GM10266 (cell line): ENCODE measurements around the gene MYCBPAP.

ENCODE experiments used
- DNase-seq: peaks from one replicate; pipeline ENCODE4 v3.0.0; 2012; ENCODE audit errors: extremely low spot score
- CTCF ChIP-seq: IDR thresholded peaks from 2 replicates; pipeline ENCODE4 v1.5.1; 2012; ENCODE audit warnings: mild to moderate bottlenecking, low read depth; ENCODE audit not compliant: control insufficient read depth, insufficient read depth; ENCODE audit errors: missing control alignments

The MYCBPAP gene

GRCh38 chr17:50577451-50577954, 69.3 kb downstream of the MYCBPAP start:
- TF ChIP-seq CTCF: no peak
- no peak for DNase-seq

DNA sequence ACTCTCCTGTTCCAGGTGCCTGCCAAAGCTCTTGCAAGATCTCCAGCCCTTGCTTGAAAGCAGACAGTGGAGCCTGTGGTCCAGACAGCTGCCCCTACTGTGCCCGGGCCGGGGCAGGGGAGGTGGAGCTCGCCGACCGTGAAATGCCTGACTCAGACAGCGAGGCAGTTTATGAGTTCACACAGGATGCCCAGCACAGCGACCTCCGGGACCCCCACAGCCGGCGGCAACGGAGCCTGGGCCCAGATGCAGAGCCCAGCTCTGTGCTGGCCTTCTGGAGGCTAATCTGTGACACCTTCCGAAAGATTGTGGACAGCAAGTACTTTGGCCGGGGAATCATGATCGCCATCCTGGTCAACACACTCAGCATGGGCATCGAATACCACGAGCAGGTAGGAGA, 69.9 kb downstream of the MYCBPAP start:
- DNase-seq: no peak
- TF ChIP-seq CTCF: no peak

- TF ChIP-seq CTCF: no peak
- DNase-seq: no peak
Measured at GRCh38 chr17:50579399-50579798, 71.2 kb downstream of the MYCBPAP start.

DNA sequence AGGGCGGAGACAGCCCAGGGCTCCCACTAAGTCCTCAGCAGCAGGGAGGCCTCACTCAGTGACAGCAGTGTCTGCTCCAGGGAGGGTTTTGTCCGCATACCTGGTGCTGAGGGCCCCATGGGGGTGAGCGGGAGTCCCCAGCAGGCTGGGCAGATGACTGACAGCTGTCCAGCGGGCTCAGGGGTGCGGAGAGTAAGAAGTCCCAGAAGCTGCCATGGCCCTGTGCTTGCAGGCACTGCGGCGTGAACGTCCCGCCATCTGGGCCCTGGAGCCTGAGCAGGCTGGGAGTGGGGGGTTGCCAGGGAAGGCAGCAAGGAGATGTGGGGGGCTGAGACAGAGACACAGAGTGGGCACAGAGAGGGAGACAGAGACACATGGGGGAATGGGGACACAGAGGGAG, 72.4 kb downstream of the MYCBPAP start:
- no peak for TF ChIP-seq CTCF
- no peak for DNase-seq
